Hematopoietic multipotent progenitor cell (in vitro differentiated cells): ENCODE measurements around the gene APOA5. TPM values are rescaled to one million over a fixed set of nuclear protein-coding genes. Genes with fewer than 3 reads are reported as not detected.
"Not testable (repeated sequence)": the region's sequence is repeated elsewhere in the genome, so short reads cannot be mapped to it uniquely, and the experiment has no call there.

Experiments used
- DNase-seq, 3 donors: peaks; one replicate each; pipeline ENCODE4 v3.0.0-alpha.2; 2011 to 2015; ENCODE audit warnings: low read depth in 2 of 3, low spot score in 2 of 3
- total RNA-seq: library from RNA; depleted of rRNA; stranded (reverse); fragments of >200 nt; gene quantifications from one replicate; pipeline ENCODE4 v1.2.3, GENCODE V29; 2012

The APOA5 gene
- total RNA-seq, 1 donor, result not detected

DNA sequence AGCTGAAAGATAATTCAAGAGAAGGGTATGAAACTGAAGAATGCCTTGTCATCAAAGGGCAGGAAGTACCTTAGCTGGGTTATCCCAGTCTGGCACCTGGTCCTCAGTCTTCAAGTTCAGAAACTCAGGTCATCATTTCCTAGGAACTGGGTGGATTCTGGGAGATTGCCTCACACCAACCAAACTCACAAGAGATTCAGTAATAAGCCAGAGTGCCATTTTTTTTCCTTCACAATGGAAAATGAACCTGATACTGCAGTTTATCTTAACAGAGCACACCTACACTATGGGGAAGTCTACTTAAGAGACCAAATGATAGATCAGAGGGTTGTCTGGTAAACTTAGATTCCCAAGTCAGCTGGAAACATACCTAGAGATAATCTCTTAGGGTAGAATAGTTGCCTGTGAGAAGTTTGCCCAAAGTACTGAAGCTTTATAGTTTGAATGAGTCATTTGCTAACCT lies 15.1 kb downstream of the APOA5 start:
- no peak for DNase-seq

DNA sequence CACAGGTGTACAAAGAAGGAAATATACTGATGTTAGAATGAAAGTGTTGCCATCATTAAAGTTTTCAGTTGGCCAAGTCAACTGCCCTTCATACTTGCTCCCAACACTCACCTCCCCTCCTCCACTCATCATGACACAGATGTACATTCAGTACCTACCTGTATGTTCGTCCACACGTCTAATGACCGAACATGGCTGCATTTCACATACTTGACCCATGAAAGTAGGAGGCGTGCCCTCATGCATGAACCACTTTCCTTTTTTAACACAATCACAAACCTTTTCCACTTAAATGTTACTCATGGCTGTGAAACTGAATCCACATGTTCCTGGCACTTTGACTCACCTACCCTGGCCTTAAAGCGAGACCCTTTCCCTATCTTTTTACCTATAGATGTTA lies 15.7 kb downstream of the APOA5 start:
- DNase-seq, result no peak

GRCh38 chr11:116774661-116775060 lies 17.0 kb downstream of the APOA5 start:
- DNase-seq, result no peak

DNA sequence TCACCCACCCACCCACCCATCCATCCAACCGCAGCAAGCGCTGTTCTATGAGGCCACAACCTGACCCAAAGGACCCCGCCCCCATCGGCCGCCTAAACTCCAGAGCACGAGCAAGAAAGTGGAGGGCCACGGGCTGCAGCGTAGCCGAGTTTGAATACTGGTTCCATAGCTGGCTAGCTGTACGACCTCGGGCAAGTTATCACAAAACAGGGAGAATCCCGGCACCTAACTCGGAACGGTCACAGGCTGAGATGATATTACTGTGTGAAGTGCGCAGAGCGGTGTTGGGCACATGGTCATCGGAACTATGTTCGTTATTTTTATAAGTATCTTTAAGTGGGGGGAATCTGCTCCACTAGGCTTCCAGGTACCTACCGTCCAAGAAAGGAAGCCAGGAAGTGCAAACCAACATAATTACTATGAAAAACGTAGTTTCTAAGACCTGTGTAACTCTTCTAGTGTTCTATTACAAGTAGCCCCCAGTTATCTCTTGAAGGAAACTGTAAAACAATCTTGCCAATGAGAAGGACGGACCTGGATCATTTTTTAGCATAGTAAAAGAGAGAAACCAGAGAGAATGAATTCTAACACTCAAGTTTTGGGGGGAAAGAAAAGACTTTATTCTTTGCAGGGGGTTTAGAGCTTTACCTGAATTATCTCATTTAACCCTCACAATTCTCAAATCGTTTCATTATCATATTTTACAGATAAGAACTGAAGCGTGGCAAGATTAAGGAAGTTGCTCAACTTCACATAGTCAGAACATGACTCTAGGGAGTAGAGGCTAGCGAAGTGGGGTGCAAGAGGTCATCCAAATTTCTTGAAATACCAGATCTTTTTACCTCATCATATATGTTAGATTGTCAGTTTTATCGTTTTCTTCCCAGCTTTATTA lies 18.2 kb downstream of the APOA5 start:
- peak in 1 of 3 donors; percentile 15 for DNase-seq

DNA sequence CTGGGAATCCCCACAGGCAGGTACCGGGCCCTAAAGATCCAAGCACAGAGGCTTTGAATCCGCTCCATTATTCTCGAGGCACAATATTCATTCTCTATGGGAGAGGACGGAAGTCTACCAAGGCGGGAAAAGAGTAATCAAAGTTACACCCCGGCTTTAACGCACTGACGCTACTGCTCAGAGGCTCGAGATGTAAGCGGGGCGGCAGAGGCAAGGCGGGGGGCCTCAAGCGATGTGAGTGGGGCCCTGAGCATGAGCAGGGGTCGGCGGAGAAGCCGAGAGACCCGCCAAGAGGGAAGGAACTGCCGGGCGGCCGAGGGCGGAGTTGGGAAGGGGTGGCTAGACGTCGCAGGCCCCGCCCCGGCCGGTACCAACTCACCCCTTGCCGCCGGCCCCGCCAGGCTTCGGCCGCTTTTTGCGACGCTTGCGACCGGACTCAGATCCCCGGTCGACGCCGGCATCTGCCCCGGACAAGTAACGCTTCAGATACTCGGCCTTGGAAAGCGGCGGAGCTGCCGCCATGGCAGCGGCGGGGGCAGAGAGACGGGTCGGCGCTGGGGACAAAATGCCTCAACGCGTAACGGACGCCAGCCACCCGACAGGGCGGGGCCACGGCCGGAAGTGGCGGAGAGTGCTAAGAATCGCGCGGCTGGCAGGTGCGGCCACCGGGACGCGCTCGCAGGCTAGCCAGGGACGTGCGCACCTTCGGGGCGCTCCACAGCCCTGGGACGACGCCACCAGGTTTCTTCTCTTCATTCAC lies 19.1 kb downstream of the APOA5 start, which contains the start of gene BUD13:
TSS of gene BUD13 (minus strand) at position 545 of the 760 bp plus-strand sequence. CDS start at position 522, 23 bp downstream.
- peak; percentile 82 to 91 (median 87) for DNase-seq

DNA sequence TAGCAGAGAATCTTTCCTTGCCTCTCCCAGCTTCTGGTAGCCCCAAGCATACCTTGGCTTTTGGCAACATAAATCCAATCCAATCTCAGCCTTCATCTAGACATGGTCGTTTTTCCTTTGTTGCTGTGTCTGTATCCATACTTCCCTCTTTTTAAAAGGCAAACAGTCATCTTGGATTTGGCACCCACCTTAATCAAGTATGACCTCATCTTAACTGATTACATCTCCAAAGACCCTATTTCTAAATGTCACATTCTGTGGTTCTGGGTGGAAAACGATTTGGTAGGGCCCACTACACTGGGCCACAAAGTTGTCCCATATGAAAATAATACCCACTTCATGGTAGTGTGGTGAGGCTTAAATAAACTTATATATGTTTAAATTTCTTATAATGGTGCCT lies 19.7 kb downstream of the APOA5 start:
- DNase-seq, result no peak

GRCh38 chr11:116762132-116762531 lies 29.5 kb downstream of the APOA5 start:
- no peak for DNase-seq

GRCh38 chr11:116756044-116756443 lies 35.6 kb downstream of the APOA5 start:
- not testable (repeated sequence) for DNase-seq

- no peak for DNase-seq
Measured at GRCh38 chr11:116750070-116750718, 41.5 kb downstream of the APOA5 start.

DNA sequence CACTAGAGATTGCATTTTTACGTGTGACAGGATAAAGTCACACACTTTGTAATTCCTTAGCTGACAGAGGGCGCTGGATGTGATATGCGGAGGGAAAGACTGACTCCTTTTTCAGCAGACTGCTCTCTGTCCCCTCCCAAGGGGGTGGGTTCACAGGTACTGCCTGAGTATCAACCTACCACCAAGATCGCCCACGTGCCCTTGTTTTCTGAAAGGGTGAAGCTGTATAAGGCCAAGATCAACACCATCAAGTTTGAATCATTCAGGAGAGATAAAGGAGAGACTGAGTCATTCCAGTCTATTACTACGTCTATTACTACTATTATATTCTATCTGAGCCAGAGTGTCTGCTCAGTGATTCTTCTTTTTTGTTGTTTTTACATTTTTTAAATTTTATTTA lies 49.6 kb downstream of the APOA5 start:
- no peak for DNase-seq

DNA sequence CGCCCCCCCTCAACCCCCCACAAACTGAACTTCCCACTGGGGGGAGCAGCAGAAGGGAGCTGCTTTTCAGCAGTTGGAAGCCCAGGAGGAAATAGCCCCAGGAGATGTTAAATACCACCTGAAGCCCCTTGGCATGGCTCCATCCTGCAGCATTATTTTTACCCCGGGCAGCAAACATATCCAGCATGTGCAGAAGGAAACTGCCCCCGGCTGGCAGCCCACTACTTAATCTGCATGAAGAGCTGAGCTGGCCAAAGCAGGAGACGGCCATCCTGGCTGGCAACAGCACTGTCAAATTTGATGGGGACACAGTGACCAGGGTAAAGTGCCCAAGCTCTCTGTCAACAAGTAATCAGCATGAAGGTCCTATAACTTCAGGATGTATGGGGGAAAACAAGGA lies 50.9 kb downstream of the APOA5 start:
- DNase-seq, result no peak

Other genes starting within 250 kb of the APOA5 start
- gene BUD13, start 18.9 kb downstream of the APOA5 start, total RNA-seq, result 12.1 TPM
- 20.2 TPM for gene ZPR1, start 3.9 kb downstream of the APOA5 start, total RNA-seq
- not detected for gene APOA4, start 31.4 kb upstream of the APOA5 start, total RNA-seq
- gene APOC3, start 38.0 kb upstream of the APOA5 start, total RNA-seq, result not detected
- gene APOA1, start 45.7 kb upstream of the APOA5 start, total RNA-seq, result 0.54 TPM